ENCODE measurements around the gene PLS1.
"Not testable (repeated sequence)": the region's sequence is repeated elsewhere in the genome, so short reads cannot be mapped to it uniquely, and the experiment has no call there.

The PLS1 gene

GRCh38 chr3:142597906-142598305 lies 1.7 kb downstream of the PLS1 start:
- no peak for DNase-seq (ENCODE audit: low spot score)

GRCh38 chr3:142601713-142602112 lies 5.5 kb downstream of the PLS1 start:
- no peak for DNase-seq (ENCODE audit: low spot score)

- no peak for DNase-seq (ENCODE audit: low spot score)
Measured at GRCh38 chr3:142602619-142603385, 6.6 kb downstream of the PLS1 start.

- DNase-seq (ENCODE audit: low spot score) = not testable (repeated sequence)
Measured at GRCh38 chr3:142603386-142603705, 7.2 kb downstream of the PLS1 start.

GRCh38 chr3:142604940-142605339 lies 8.7 kb downstream of the PLS1 start:
- DNase-seq (ENCODE audit: low spot score) = no peak

- DNase-seq (ENCODE audit: low spot score) = no peak
Measured at GRCh38 chr3:142608631-142609030, 12.4 kb downstream of the PLS1 start.

GRCh38 chr3:142609136-142609535 lies 12.9 kb downstream of the PLS1 start:
- DNase-seq (ENCODE audit: low spot score) = no peak

GRCh38 chr3:142611206-142611605 lies 15.0 kb downstream of the PLS1 start:
- no peak for DNase-seq (ENCODE audit: low spot score)

GRCh38 chr3:142613491-142613890 lies 17.3 kb downstream of the PLS1 start:
- DNase-seq (ENCODE audit: low spot score) = peak; percentile 28

GRCh38 chr3:142614059-142614626 lies 17.9 kb downstream of the PLS1 start:
- DNase-seq (ENCODE audit: low spot score) = no peak

- DNase-seq (ENCODE audit: low spot score) = no peak
Measured at GRCh38 chr3:142615171-142615570, 19.0 kb downstream of the PLS1 start.

- DNase-seq (ENCODE audit: low spot score) = no peak
Measured at GRCh38 chr3:142618917-142619461, 22.8 kb downstream of the PLS1 start.

- DNase-seq (ENCODE audit: low spot score) = no peak
Measured at GRCh38 chr3:142622405-142622804, 26.2 kb downstream of the PLS1 start.

- no peak for DNase-seq (ENCODE audit: low spot score)
Measured at GRCh38 chr3:142623194-142623593, 27.0 kb downstream of the PLS1 start.

- no peak for DNase-seq (ENCODE audit: low spot score)
Measured at GRCh38 chr3:142624341-142625152, 28.4 kb downstream of the PLS1 start.

GRCh38 chr3:142625153-142625440 lies 28.9 kb downstream of the PLS1 start:
- no peak for DNase-seq (ENCODE audit: low spot score)

- no peak for DNase-seq (ENCODE audit: low spot score)
Measured at GRCh38 chr3:142626971-142627370, 30.8 kb downstream of the PLS1 start.

- no peak for DNase-seq (ENCODE audit: low spot score)
Measured at GRCh38 chr3:142628801-142629200, 32.6 kb downstream of the PLS1 start.

GRCh38 chr3:142633073-142633472 lies 36.9 kb downstream of the PLS1 start:
- no peak for DNase-seq (ENCODE audit: low spot score)

- DNase-seq (ENCODE audit: low spot score) = no peak
Measured at GRCh38 chr3:142636050-142636449, 39.9 kb downstream of the PLS1 start.

- no peak for DNase-seq (ENCODE audit: low spot score)
Measured at GRCh38 chr3:142636664-142637063, 40.5 kb downstream of the PLS1 start.

GRCh38 chr3:142638291-142638690 lies 42.1 kb downstream of the PLS1 start:
- no peak for DNase-seq (ENCODE audit: low spot score)

GRCh38 chr3:142641504-142641903 lies 45.3 kb downstream of the PLS1 start:
- no peak for DNase-seq (ENCODE audit: low spot score)

All from COLO829 (cell line).